Type B pancreatic cell (in vitro differentiated cells): Measurements from ENCODE around the gene LGALS7. TPM values are rescaled to one million over a fixed set of nuclear protein-coding genes. Genes with fewer than 3 reads are reported as not detected.

Source experiments
- total RNA-seq: library from RNA; stranded (reverse); gene quantifications from 2 replicates; pipeline ENCODE4 v1.2.1, GENCODE V29; 2021; ENCODE audit warnings: low replicate concordance

LGALS7 gene
- total RNA-seq, 1 donor from 2014 or later = 1.8 TPM

Other genes with a start within 250 kb of the LGALS7 start
- gene MAP4K1, start 155.6 kb downstream of the LGALS7 start, total RNA-seq = 2.4 and 16.8 TPM in 2 replicates
- gene EIF3K, start 154.3 kb downstream of the LGALS7 start, total RNA-seq = 274 and 310 TPM in 2 replicates
- gene ACTN4, start 125.9 kb downstream of the LGALS7 start, total RNA-seq = 475 and 776 TPM in 2 replicates
- 3.0 and 4.5 TPM in 2 replicates for gene CAPN12, start 29.0 kb downstream of the LGALS7 start, total RNA-seq
- gene LGALS7B, start 15.7 kb upstream of the LGALS7 start, total RNA-seq = not detected in 2 replicates
- 33.4 and 104 TPM in 2 replicates for gene LGALS4, start 39.4 kb upstream of the LGALS7 start, total RNA-seq
- gene ECH1, start 58.3 kb upstream of the LGALS7 start, total RNA-seq = 134 and 142 TPM in 2 replicates
- gene HNRNPL, start 76.5 kb upstream of the LGALS7 start, total RNA-seq = 338 and 451 TPM in 2 replicates
- 1.7 and 3.4 TPM in 2 replicates for gene RINL, start 104.8 kb upstream of the LGALS7 start, total RNA-seq
- gene SIRT2, start 126.1 kb upstream of the LGALS7 start, total RNA-seq = 43.7 and 46.0 TPM in 2 replicates
- 13.7 and 21.1 TPM in 2 replicates for gene NFKBIB, start 126.5 kb upstream of the LGALS7 start, total RNA-seq
- 0.55 and 1.2 TPM in 2 replicates for gene CCER2, start 138.7 kb upstream of the LGALS7 start, total RNA-seq
- gene SARS2, start 157.2 kb upstream of the LGALS7 start, total RNA-seq = 29.4 and 32.3 TPM in 2 replicates
- gene MRPS12, start 157.4 kb upstream of the LGALS7 start, total RNA-seq = 45.6 and 58.0 TPM in 2 replicates
- 10.6 and 26.0 TPM in 2 replicates for gene FBXO17, start 202.2 kb upstream of the LGALS7 start, total RNA-seq